Transverse colon (tissue), 4 donors: ENCODE data around the gene SKIDA1. TPM values are rescaled to one million over a fixed set of nuclear protein-coding genes. Genes with fewer than 3 reads are reported as not detected.
A peak's percentile ranks its signal among the peaks of the same experiment; 100 is the strongest.

Experiments used
- DNase-seq: peaks from one replicate; pipeline ENCODE4 v3.0.0-alpha.2; 2019
- H3K27ac ChIP-seq, 4 donors: fragments of 200-600 bp; sonication (generic); 2 replicates each; pipeline ENCODE4 v1.5.1; 2016 to 2018; ENCODE audit warnings: inconsistent platforms in 4 of 4
- H3K27me3 ChIP-seq: fragments of 200-600 bp; sonication (generic); 2 replicates; pipeline ENCODE4 v1.5.1; 2017; ENCODE audit warnings: inconsistent platforms
- H3K36me3 ChIP-seq, 4 donors: fragments of 200-600 bp; sonication (generic); 2 replicates each; pipeline ENCODE4 v1.5.1; 2017 to 2019; ENCODE audit warnings: inconsistent platforms in 4 of 4
- H3K4me1 ChIP-seq, 4 donors: fragments of 200-600 bp; sonication (generic); 2 replicates each; pipeline ENCODE4 v1.5.1; 2017 to 2020; ENCODE audit warnings: inconsistent platforms in 4 of 4
- H3K4me3 ChIP-seq, 4 donors: fragments of 200-600 bp; sonication (generic); 1 replicate in 1 of 4; 2 replicates in 3 of 4; pipeline versions ENCODE4 v1.5.1 to v1.6.1; 2017 to 2019; ENCODE audit warnings: inconsistent platforms in 4 of 4
- H3K9me3 ChIP-seq, 2 donors: fragments of 200-600 bp; sonication (generic); 2 replicates each; pipeline ENCODE4 v1.5.1; 2017 to 2019; ENCODE audit warnings: inconsistent platforms in 2 of 2
- EP300 ChIP-seq: sonication (generic); formaldehyde crosslinking; IDR thresholded peaks from one replicate; pipeline ENCODE4 v1.6.1; 2017; ENCODE audit warnings: antibody characterized with exemption, low read depth
- POLR2A ChIP-seq: fragments of 450-650 bp; IDR thresholded peaks from one replicate; pipeline ENCODE4 v1.6.1; 2016; ENCODE audit warnings: antibody characterized with exemption, mild to moderate bottlenecking, moderate library complexity
- POLR2AphosphoS5 ChIP-seq, 3 donors: sonication (generic); formaldehyde crosslinking; IDR thresholded peaks; one replicate each; pipeline ENCODE4 v1.6.1; 2016; ENCODE audit warnings: antibody characterized with exemption in 3 of 3
- WGBS, 2 donors: methylation state at CpG; one replicate each; pipeline ENCODE4 v1.1.5; 2018; ENCODE audit warnings: low coverage in 1 of 2; 5-methylcytosine and 5-hydroxymethylcytosine counted together
- in situ Hi-C, 4 donors: fragments of 200-750 bp; cut with MboI; loops; one replicate each; pipeline versions ENCODE4 v1.15.0 to v1.15.1; 2017; ENCODE audit warnings: low sequenced_read_pairs in 3 of 4, low pct_ligation_motif_present in 1 of 4, low pct_unique_long_range_greater_than_20kb in 1 of 4
- intact Hi-C: fragments of 100-400 bp; cut with DNase I; formaldehyde crosslinking; loops from one replicate; pipeline ENCODE4 v1.15.1; 2023; ENCODE audit warnings: low total_unique reads
- total RNA-seq, 4 donors: library from RNA; depleted of rRNA; stranded (reverse); fragments of >200 nt; gene quantifications; one replicate each; pipeline ENCODE4 v1.1.0, GENCODE V29; 2016
- TF ChIP-seq, protein P1 (sequence below), 5 experiments: fragments of 200-600 bp in 3 of 5; fragments of 450-650 bp in 2 of 5; sonication (generic) in 3 of 5; IDR thresholded peaks; 1 replicate in 2 of 5; 2 replicates in 3 of 5; pipeline ENCODE4 v1.5.1; 2016 to 2017; ENCODE audit warnings: antibody characterized with exemption in 5 of 5, inconsistent platforms in 3 of 5, mild to moderate bottlenecking in 2 of 5, moderate library complexity in 1 of 5

SKIDA1 gene
- total RNA-seq, 4 donors from 2014 or later, result 0.27 to 0.60 TPM; not detected in 2

DNA sequence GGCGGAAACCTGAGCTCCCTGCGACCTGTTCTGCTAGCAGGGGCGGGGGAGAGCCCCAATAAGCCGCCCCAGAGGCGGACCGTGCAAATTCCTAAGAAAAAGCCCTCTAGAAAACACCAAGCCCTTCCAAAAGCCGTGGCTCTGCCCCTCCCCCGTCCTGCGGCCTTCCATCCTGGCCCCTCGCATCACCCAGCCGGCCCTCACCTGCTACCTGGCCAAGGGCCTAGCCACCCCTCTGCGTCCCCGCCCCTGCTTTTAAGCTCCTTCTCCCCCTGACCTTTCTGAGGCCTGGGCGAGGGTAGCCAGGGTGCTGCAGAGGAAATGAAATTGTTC lies 24.9 kb downstream of the SKIDA1 start:
- intact Hi-C loops, result no loop called here
- Histone ChIP-seq H3K27ac (no peak overlapping the region), H3K27me3 (peaks cover 75% of the 10 kb centered on the region), H3K9me3 (no peaks in the 10 kb centered on the region), H3K36me3 (no peaks in the 10 kb centered on the region), H3K4me1 (peaks cover 0 to 28% (median 17%) of the 10 kb centered on the region in 4 donors), H3K4me3 (peak overlapping the region in 2 of 4 donors; percentile 13 to 20)
- in situ Hi-C loops, result loop anchor here in 1 of 4 donors (10.0 to 25.0 kb wide), 2 partner anchors 224 to 812 kb away; partner anchors contain the start of genes BMI1 and COMMD3
- TF ChIP-seq EP300 (no peak), POLR2AphosphoS5 (IDR thresholded peaks at IDR 0.05) (no peak), POLR2A (no peak)
- TF ChIP-seq, protein P1, sequence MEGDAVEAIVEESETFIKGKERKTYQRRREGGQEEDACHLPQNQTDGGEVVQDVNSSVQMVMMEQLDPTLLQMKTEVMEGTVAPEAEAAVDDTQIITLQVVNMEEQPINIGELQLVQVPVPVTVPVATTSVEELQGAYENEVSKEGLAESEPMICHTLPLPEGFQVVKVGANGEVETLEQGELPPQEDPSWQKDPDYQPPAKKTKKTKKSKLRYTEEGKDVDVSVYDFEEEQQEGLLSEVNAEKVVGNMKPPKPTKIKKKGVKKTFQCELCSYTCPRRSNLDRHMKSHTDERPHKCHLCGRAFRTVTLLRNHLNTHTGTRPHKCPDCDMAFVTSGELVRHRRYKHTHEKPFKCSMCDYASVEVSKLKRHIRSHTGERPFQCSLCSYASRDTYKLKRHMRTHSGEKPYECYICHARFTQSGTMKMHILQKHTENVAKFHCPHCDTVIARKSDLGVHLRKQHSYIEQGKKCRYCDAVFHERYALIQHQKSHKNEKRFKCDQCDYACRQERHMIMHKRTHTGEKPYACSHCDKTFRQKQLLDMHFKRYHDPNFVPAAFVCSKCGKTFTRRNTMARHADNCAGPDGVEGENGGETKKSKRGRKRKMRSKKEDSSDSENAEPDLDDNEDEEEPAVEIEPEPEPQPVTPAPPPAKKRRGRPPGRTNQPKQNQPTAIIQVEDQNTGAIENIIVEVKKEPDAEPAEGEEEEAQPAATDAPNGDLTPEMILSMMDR (IDR thresholded peaks at IDR 0.05), result no peak
- WGBS, 2 donors, result 66% methylated on average over 14 of the region's 14 CpGs; no CpG with 5 or more reads in 1 of the 2 donors
- no peak for DNase-seq

DNA sequence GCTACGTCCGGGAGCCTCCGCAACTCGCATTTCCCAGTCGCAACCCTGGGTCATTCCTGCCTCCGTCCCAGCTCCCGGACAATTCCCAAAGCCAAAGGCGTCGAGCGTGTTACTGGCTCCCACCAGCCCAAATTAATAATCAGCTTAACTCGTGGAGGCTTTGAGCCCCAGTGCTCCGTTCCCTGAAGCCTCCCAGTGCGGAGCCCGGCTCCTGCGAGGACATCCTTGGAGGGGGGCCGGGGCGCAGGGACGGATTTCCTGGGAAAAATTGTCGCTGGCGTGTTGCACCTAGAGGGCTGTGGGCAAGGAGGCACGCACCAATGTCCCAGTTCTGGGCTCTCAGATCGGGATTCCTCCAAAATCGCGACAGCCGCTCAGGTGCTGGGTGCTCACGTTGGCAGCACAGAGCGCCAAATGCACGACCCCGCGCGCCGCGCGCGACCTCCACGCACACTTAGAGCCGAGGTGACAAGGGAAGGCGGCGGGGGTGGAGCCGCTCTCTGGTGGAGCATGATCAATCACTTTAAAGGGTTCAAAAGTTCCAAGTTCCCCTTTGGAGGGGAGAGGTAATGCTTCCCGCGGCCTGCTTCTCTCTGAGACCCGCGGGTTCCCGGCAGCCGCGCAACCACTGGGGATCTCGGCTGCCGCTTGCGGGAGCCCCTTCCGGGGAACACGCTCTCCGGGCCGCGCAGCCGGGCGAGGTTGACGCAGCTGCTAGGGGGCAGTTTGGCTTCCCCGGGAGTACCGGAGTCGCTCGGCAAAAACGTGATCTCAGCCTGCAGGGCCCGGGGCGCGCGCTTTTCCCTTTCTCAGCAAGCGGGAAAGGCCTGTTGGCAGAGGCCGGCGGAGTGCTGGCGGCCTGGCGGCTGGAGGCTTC lies 25.5 kb downstream of the SKIDA1 start:
- TF ChIP-seq, protein P1 (IDR thresholded peaks at IDR 0.05), result no peak
- TF ChIP-seq EP300, result no peak
- no peak for TF ChIP-seq POLR2AphosphoS5 (IDR thresholded peaks at IDR 0.05)
- no peak for TF ChIP-seq POLR2A
- H3K4me1 ChIP-seq, result peaks cover 0 to 34% (median 23%) of the 10 kb centered on the region in 4 donors
- H3K27me3 ChIP-seq, result peaks cover 76% of the 10 kb centered on the region
- H3K4me3 ChIP-seq, result peak overlapping the region in 2 of 4 donors; percentile 13 to 20
- intact Hi-C loops (loop anchor here (5.0 to 10.0 kb wide), 3 partner anchors 37 to 232 kb away; no protein-coding TSS in a partner anchor), in situ Hi-C loops (loop anchor here (10.0 to 25.0 kb wide), 9 partner anchors 213 to 1495 kb away; partner anchors contain the start of genes BMI1 (in 1 of the 4) and COMMD3 (in 1 of the 4))
- no peak overlapping the region for H3K27ac ChIP-seq
- H3K9me3 ChIP-seq, result no peaks in the 10 kb centered on the region
- DNase-seq, result no peak
- no peaks in the 10 kb centered on the region for H3K36me3 ChIP-seq
- WGBS, 2 donors, result 63 to 85% methylated on average over 4 to 70 of the region's 72 CpGs

DNA sequence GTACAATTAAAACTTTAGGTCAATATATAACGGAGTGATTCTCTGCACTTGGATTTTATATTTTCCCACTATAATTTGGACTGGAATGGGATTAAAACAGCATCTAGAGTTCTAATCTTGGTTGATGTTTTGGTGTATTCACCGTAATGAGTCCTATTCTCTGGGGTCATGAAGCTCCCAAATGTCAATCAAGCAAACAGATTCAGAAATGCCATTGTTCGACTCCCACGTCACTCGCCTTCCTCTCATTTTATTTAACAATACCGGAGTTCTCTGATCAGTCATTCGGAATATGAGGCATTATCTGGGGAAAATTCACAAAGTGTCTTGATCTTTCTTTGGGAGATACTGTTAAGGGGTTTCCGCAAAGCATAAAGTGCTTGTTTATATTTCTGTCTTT lies 26.5 kb downstream of the SKIDA1 start:
- no peak for DNase-seq
- H3K4me1 ChIP-seq, result peaks cover 0 to 43% (median 31%) of the 10 kb centered on the region in 4 donors
- H3K36me3 ChIP-seq, result no peaks in the 10 kb centered on the region
- TF ChIP-seq, protein P1 (IDR thresholded peaks at IDR 0.05), result no peak
- TF ChIP-seq EP300 (no peak), POLR2AphosphoS5 (IDR thresholded peaks at IDR 0.05) (no peak), POLR2A (no peak)
- H3K27me3 ChIP-seq, result peaks cover 82% of the 10 kb centered on the region
- H3K9me3 ChIP-seq, result no peaks in the 10 kb centered on the region
- in situ Hi-C loops (loop anchor here (10.0 to 25.0 kb wide), 8 partner anchors 212 to 1496 kb away; no protein-coding TSS in a partner anchor), intact Hi-C loops (loop anchor here (5.0 to 10.0 kb wide), 3 partner anchors 38 to 233 kb away; no protein-coding TSS in a partner anchor)
- H3K27ac ChIP-seq, result no peak overlapping the region
- 83 to 85% methylated on average over 6 to 8 of the region's 8 CpGs for WGBS, 2 donors
- no peak overlapping the region for H3K4me3 ChIP-seq

DNA sequence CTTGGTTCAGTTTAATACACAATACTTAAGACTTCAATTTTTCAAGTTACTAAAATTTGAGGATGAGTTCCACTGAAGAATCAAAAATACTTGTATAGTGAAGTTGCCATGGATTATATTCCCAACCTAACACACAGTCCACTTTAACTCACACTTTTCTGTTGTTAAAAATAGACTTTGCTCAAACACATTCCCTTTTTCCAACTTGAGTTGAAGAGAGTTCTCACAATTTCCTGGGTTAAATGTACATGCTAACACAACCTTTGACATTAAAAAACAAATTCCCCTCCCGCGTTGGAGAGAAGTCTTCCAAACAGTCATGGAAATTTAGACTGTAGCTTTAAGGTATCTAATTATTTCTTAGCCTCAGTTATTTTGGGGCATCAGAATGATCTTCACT lies 27.1 kb downstream of the SKIDA1 start:
- Histone ChIP-seq H3K36me3 (no peaks in the 10 kb centered on the region), H3K27me3 (peaks cover 80% of the 10 kb centered on the region), H3K4me1 (peaks cover 0 to 43% (median 31%) of the 10 kb centered on the region in 4 donors), H3K27ac (no peak overlapping the region), H3K4me3 (no peak overlapping the region), H3K9me3 (no peaks in the 10 kb centered on the region)
- intact Hi-C loops (loop anchor here (5.0 to 10.0 kb wide), 3 partner anchors 39 to 234 kb away; no protein-coding TSS in a partner anchor), in situ Hi-C loops (loop anchor here (10.0 to 25.0 kb wide), 8 partner anchors 211 to 1496 kb away; no protein-coding TSS in a partner anchor)
- WGBS, 2 donors, result 53 to 65% methylated on average over 2 of the region's 2 CpGs
- no peak for TF ChIP-seq POLR2AphosphoS5 (IDR thresholded peaks at IDR 0.05)
- no peak for TF ChIP-seq EP300
- TF ChIP-seq POLR2A, result no peak
- TF ChIP-seq, protein P1 (IDR thresholded peaks at IDR 0.05), result no peak
- no peak for DNase-seq
